Tibial nerve (tissue), 4 donors: ENCODE results near the gene PITPNM2. TPM values are rescaled to one million over a fixed set of nuclear protein-coding genes. Genes with fewer than 3 reads are reported as not detected.
A peak's percentile ranks its signal among the peaks of the same experiment; 100 is the strongest.

Experiments used
- DNase-seq, 2 donors: peaks; one replicate each; pipeline ENCODE4 v3.0.0-alpha.2; 2019; ENCODE audit warnings: low spot score in 2 of 2
- H3K27ac ChIP-seq, 4 donors: fragments of 200-600 bp; sonication (generic) in 3 of 4; one replicate each; pipeline ENCODE4 v1.5.1; 2017 to 2019; ENCODE audit warnings: mild to moderate bottlenecking in 1 of 4
- H3K27me3 ChIP-seq, 2 donors: fragments of 200-600 bp; sonication (generic) in 1 of 2; one replicate each; pipeline versions ENCODE4 v1.5.1 to v1.6.0; 2017 to 2019
- H3K36me3 ChIP-seq, 3 donors: fragments of 200-600 bp; sonication (generic); one replicate each; pipeline ENCODE4 v1.5.1; 2018 to 2019
- H3K4me1 ChIP-seq, 4 donors: fragments of 200-600 bp; sonication (generic) in 3 of 4; one replicate each; pipeline ENCODE4 v1.5.1; 2017 to 2019
- H3K4me3 ChIP-seq, 4 donors: fragments of 200-600 bp; sonication (generic) in 3 of 4; one replicate each; pipeline ENCODE4 v1.5.1; 2017 to 2019; ENCODE audit warnings: mild to moderate bottlenecking in 1 of 4, moderate library complexity in 1 of 4
- H3K9me3 ChIP-seq, 4 donors: fragments of 200-600 bp; sonication (generic) in 3 of 4; one replicate each; pipeline ENCODE4 v1.5.1; 2017 to 2019
- EP300 ChIP-seq, 2 donors: sonication (generic); formaldehyde crosslinking; IDR thresholded peaks; one replicate each; pipeline ENCODE4 v1.6.1; 2017; ENCODE audit warnings: antibody characterized with exemption in 2 of 2, mild to moderate bottlenecking in 1 of 2
- POLR2A ChIP-seq, 2 donors: fragments of 450-650 bp; IDR thresholded peaks; one replicate each; pipeline ENCODE4 v1.6.1; 2017; ENCODE audit warnings: antibody characterized with exemption in 2 of 2, mild to moderate bottlenecking in 2 of 2, moderate library complexity in 2 of 2
- WGBS, 2 donors: methylation state at CpG; one replicate each; pipeline ENCODE4 v1.1.5; 2018; 5-methylcytosine and 5-hydroxymethylcytosine counted together
- total RNA-seq, 4 donors: library from RNA; depleted of rRNA; stranded (reverse); fragments of >200 nt; gene quantifications; one replicate each; pipeline ENCODE4 v1.1.0, GENCODE V29; 2016
- TF ChIP-seq, protein P1 (sequence below), 5 experiments: fragments of 200-600 bp in 3 of 5; fragments of 450-650 bp in 2 of 5; sonication (generic) in 3 of 5; IDR thresholded peaks; one replicate each; pipeline ENCODE4 v1.5.1; 2016 to 2019; ENCODE audit warnings: antibody characterized with exemption in 5 of 5, mild to moderate bottlenecking in 3 of 5, moderate library complexity in 2 of 5

PITPNM2 gene
- total RNA-seq, 4 donors from 2014 or later = 6.1 to 9.8 (median 9.0) TPM

- DNase-seq = no peak
- Histone ChIP-seq H3K9me3 (no peaks in the 10 kb centered on the region), H3K27me3 (no peaks in the 10 kb centered on the region), H3K36me3 (peaks cover 0 to 54% (median 9%) of the 10 kb centered on the region in 3 donors), H3K4me3 (no peak overlapping the region), H3K27ac (no peak overlapping the region), H3K4me1 (no peaks in the 10 kb centered on the region)
- TF ChIP-seq POLR2A (IDR thresholded peaks at IDR 0.05) (no peak), EP300 (IDR thresholded peaks at IDR 0.05) (no peak)
- TF ChIP-seq, protein P1, sequence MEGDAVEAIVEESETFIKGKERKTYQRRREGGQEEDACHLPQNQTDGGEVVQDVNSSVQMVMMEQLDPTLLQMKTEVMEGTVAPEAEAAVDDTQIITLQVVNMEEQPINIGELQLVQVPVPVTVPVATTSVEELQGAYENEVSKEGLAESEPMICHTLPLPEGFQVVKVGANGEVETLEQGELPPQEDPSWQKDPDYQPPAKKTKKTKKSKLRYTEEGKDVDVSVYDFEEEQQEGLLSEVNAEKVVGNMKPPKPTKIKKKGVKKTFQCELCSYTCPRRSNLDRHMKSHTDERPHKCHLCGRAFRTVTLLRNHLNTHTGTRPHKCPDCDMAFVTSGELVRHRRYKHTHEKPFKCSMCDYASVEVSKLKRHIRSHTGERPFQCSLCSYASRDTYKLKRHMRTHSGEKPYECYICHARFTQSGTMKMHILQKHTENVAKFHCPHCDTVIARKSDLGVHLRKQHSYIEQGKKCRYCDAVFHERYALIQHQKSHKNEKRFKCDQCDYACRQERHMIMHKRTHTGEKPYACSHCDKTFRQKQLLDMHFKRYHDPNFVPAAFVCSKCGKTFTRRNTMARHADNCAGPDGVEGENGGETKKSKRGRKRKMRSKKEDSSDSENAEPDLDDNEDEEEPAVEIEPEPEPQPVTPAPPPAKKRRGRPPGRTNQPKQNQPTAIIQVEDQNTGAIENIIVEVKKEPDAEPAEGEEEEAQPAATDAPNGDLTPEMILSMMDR (IDR thresholded peaks at IDR 0.05) = no peak
- WGBS, 2 donors = 86 to 89% methylated on average over 3 of the region's 3 CpGs
Observed at GRCh38 chr12:123163227-123163626, 12.3 kb upstream of the PITPNM2 start.

- Histone ChIP-seq H3K27ac (no peak overlapping the region), H3K27me3 (no peaks in the 10 kb centered on the region), H3K36me3 (peaks cover 0 to 50% (median 9%) of the 10 kb centered on the region in 3 donors), H3K9me3 (no peaks in the 10 kb centered on the region), H3K4me1 (no peaks in the 10 kb centered on the region), H3K4me3 (no peak overlapping the region)
- TF ChIP-seq POLR2A (IDR thresholded peaks at IDR 0.05) = no peak
- TF ChIP-seq, protein P1 (IDR thresholded peaks at IDR 0.05) = no peak
- no peak for TF ChIP-seq EP300 (IDR thresholded peaks at IDR 0.05)
- WGBS, 2 donors = 75 to 77% methylated on average over 11 of the region's 11 CpGs
- DNase-seq = no peak
Observed at GRCh38 chr12:123160801-123161487, 10.1 kb upstream of the PITPNM2 start.

- H3K4me1 ChIP-seq = peaks cover 0 to 25% (median 17%) of the 10 kb centered on the region in 4 donors
- WGBS, 2 donors = 52 to 59% methylated on average over 2 of the region's 2 CpGs
- DNase-seq = no peak
- TF ChIP-seq POLR2A (IDR thresholded peaks at IDR 0.05) (no peak), EP300 (IDR thresholded peaks at IDR 0.05) (no peak)
- TF ChIP-seq, protein P1 (IDR thresholded peaks at IDR 0.05) = no peak
- no peak overlapping the region for H3K4me3 ChIP-seq
- peaks cover 0 to 15% (median 0%) of the 10 kb centered on the region in 3 donors for H3K36me3 ChIP-seq
- H3K27ac ChIP-seq = no peak overlapping the region
- H3K27me3 ChIP-seq = no peaks in the 10 kb centered on the region
- H3K9me3 ChIP-seq = no peaks in the 10 kb centered on the region
Observed at GRCh38 chr12:123153906-123154305, 3.0 kb upstream of the PITPNM2 start.

DNA sequence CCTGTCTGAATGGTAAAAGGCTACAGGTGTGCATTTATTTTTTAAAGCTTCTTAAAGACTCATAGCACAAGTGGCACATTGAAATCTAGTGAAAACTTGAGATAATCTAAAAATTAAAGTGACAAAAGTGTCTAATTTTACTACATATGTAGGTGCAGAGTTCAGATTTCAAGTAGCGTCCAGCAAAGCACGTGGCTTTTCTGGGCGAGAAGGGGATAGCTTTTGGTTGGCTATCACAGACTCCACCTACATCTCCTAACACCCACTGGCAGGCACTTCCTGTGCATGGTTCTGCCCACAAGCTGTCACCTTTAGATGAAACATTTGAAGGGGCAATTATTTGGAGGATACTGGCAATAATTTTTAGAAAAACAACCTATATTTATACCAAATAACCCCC is 1.9 kb upstream of the PITPNM2 start:
- Histone ChIP-seq H3K27me3 (no peaks in the 10 kb centered on the region), H3K36me3 (peaks cover 0 to 15% (median 0%) of the 10 kb centered on the region in 3 donors), H3K27ac (no peak overlapping the region), H3K9me3 (no peaks in the 10 kb centered on the region), H3K4me1 (peaks cover 0 to 33% (median 17%) of the 10 kb centered on the region in 4 donors), H3K4me3 (no peak overlapping the region)
- TF ChIP-seq POLR2A (IDR thresholded peaks at IDR 0.05) = no peak
- TF ChIP-seq EP300 (IDR thresholded peaks at IDR 0.05) = no peak
- no peak for DNase-seq
- WGBS, 2 donors = 77 to 78% methylated on average over 3 of the region's 3 CpGs

DNA sequence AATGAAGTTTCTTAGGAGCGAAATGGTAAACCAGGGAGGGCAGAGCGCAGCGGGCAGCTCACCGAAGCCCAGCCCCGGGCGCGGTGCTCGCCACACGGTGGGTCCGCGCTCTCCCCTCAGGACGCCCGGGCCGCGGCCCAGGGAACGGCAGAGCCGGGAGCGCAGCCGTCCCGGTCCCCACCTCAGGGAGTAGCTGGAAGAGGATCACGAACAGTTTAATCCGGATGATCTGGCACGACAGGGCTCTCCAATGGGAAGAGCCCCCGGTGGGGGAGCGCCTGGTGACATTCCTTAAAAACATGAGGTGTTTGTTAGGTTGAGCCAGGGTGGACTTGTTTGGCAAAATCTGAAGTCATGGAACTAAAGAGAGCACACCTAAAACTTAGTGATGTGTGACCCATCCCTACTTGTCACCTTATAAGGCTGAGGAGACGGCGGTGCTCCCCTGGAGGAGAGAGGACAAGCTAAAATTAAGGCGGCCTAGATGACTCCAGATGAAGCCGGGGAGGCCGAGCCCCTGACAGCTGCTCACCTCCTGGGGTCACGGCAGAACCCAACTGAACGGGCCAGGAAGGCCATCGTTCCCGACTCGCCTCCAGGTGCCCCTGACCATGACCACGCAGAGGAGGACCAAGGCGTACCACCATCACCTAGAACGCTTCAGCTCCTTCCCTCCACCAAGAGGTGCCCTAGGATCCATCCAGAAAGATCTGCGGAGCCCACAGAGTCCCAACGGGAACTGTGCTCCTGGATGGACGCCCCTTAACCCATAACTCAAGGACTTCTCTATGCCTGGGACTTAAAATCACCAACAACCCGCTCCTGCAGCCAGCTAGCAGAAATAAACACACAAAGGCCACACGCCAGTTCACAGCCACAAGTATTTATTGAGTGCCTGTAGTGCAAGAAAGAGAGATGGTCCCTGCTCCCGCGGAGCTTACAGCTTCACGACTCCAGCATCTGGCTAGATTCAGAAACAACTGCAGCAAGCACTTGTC is 866 bp upstream of the PITPNM2 start:
- peaks cover 0 to 33% (median 17%) of the 10 kb centered on the region in 4 donors for H3K4me1 ChIP-seq
- DNase-seq = no peak
- H3K27me3 ChIP-seq = no peaks in the 10 kb centered on the region
- TF ChIP-seq POLR2A (IDR thresholded peaks at IDR 0.05) (no peak), EP300 (IDR thresholded peaks at IDR 0.05) (no peak)
- TF ChIP-seq, protein P1 (IDR thresholded peaks at IDR 0.05) = no peak
- H3K4me3 ChIP-seq = peak overlapping the region; percentile 77 to 87 (median 82)
- peak overlapping the region; percentile 60 to 88 (median 88) for H3K27ac ChIP-seq
- H3K9me3 ChIP-seq = no peaks in the 10 kb centered on the region
- peaks cover 0 to 15% (median 0%) of the 10 kb centered on the region in 3 donors for H3K36me3 ChIP-seq
- 40 to 61% methylated on average over 28 to 45 of the region's 46 CpGs for WGBS, 2 donors
